ENCODE data around the gene MIPEP. TPM values are rescaled to one million over a fixed set of nuclear protein-coding genes. Genes with fewer than 3 reads are reported as not detected.

Gene MIPEP
- polyA plus RNA-seq, 1 donor from 2014 or later, result 9.1 TPM

GRCh38 chr13:23905766-23906165, 16.6 kb upstream of the MIPEP start:
- no peak for TF ChIP-seq POLR2AphosphoS5 (IDR thresholded peaks at IDR 0.05)
- no peak for TF ChIP-seq RAD21 (conservative IDR thresholded peaks at IDR 0.05)
- TF ChIP-seq MXI1 (conservative IDR thresholded peaks at IDR 0.05; ENCODE audit: poor library complexity, severe bottlenecking), result no peak
- no peak for TF ChIP-seq TAF1 (IDR thresholded peaks at IDR 0.05; ENCODE audit: low read depth)
- TF ChIP-seq REST (IDR thresholded peaks at IDR 0.05; ENCODE audit: borderline replicate concordance), result no peak
- no peak for TF ChIP-seq SMC3 (conservative IDR thresholded peaks at IDR 0.05; ENCODE audit: poor library complexity)
- TF ChIP-seq EP300 (conservative IDR thresholded peaks at IDR 0.05; ENCODE audit: poor library complexity, severe bottlenecking), result no peak
- no peak for TF ChIP-seq EZH2 (IDR thresholded peaks at IDR 0.05; ENCODE audit: borderline replicate concordance, insufficient read depth, low read length, poor library complexity, severe bottlenecking)
- no peak for TF ChIP-seq CTCF (IDR thresholded peaks at IDR 0.05; ENCODE audit: poor library complexity, severe bottlenecking)
- Histone ChIP-seq H3K27me3 (ENCODE audit: insufficient read depth, low read depth, low read length) (peaks cover 17% of the 10 kb centered on the region), H3K9ac (ENCODE audit: low read length) (no peak overlapping the region), H3K4me3 (ENCODE audit: low read length) (no peak overlapping the region), H3F3A (ENCODE audit: insufficient read depth, low read length, poor library complexity, severe bottlenecking) (no peaks in the 10 kb centered on the region), H4K20me1 (ENCODE audit: insufficient read depth) (no peaks in the 10 kb centered on the region), H3K27ac (ENCODE audit: low read length) (no peak overlapping the region), H3K4me2 (ENCODE audit: low read length) (no peak overlapping the region), H3K9me2 (ENCODE audit: insufficient read depth, low read length) (no peaks in the 10 kb centered on the region), H2AFZ (ENCODE audit: low read depth, low read length) (no peak overlapping the region), H3K36me3 (ENCODE audit: insufficient read depth, low read length) (no peaks in the 10 kb centered on the region), H3K79me2 (replicated peaks; ENCODE audit: insufficient read depth, low read length) (no peaks in the 10 kb centered on the region), H3K9me3 (ENCODE audit: low read length) (no peaks in the 10 kb centered on the region)

- Histone ChIP-seq H3F3A (ENCODE audit: insufficient read depth, low read length, poor library complexity, severe bottlenecking) (no peaks in the 10 kb centered on the region), H3K79me2 (replicated peaks; ENCODE audit: insufficient read depth, low read length) (no peaks in the 10 kb centered on the region), H3K4me2 (ENCODE audit: low read length) (no peak overlapping the region), H3K27ac (ENCODE audit: low read length) (no peak overlapping the region), H3K9ac (ENCODE audit: low read length) (no peak overlapping the region), H3K36me3 (ENCODE audit: insufficient read depth, low read length) (no peaks in the 10 kb centered on the region), H3K9me2 (ENCODE audit: insufficient read depth, low read length) (no peaks in the 10 kb centered on the region), H4K20me1 (ENCODE audit: insufficient read depth) (no peaks in the 10 kb centered on the region), H3K27me3 (ENCODE audit: insufficient read depth, low read depth, low read length) (peaks cover 17% of the 10 kb centered on the region), H3K4me3 (ENCODE audit: low read length) (no peak overlapping the region), H3K9me3 (ENCODE audit: low read length) (no peaks in the 10 kb centered on the region), H2AFZ (ENCODE audit: low read depth, low read length) (no peak overlapping the region)
- TF ChIP-seq EP300 (conservative IDR thresholded peaks at IDR 0.05; ENCODE audit: poor library complexity, severe bottlenecking), result no peak
- no peak for TF ChIP-seq RAD21 (conservative IDR thresholded peaks at IDR 0.05)
- no peak for TF ChIP-seq MXI1 (conservative IDR thresholded peaks at IDR 0.05; ENCODE audit: poor library complexity, severe bottlenecking)
- no peak for TF ChIP-seq SMC3 (conservative IDR thresholded peaks at IDR 0.05; ENCODE audit: poor library complexity)
- no peak for TF ChIP-seq POLR2AphosphoS5 (IDR thresholded peaks at IDR 0.05)
- TF ChIP-seq TAF1 (IDR thresholded peaks at IDR 0.05; ENCODE audit: low read depth), result no peak
- TF ChIP-seq REST (IDR thresholded peaks at IDR 0.05; ENCODE audit: borderline replicate concordance), result no peak
- TF ChIP-seq EZH2 (IDR thresholded peaks at IDR 0.05; ENCODE audit: borderline replicate concordance, insufficient read depth, low read length, poor library complexity, severe bottlenecking), result no peak
- TF ChIP-seq CTCF (IDR thresholded peaks at IDR 0.05; ENCODE audit: poor library complexity, severe bottlenecking), result no peak
Measured at GRCh38 chr13:23903906-23904280, 14.7 kb upstream of the MIPEP start.

Measured in neural cell (in vitro differentiated cells).